H9 (cell line): ENCODE results near the gene P4HA1. TPM values are rescaled to one million over a fixed set of nuclear protein-coding genes. Genes with fewer than 3 reads are reported as not detected.
"Not testable (repeated sequence)": the region's sequence is repeated elsewhere in the genome, so short reads cannot be mapped to it uniquely, and the experiment has no call there.

ENCODE experiments used
- DNase-seq: peaks from one replicate; pipeline ENCODE4 v3.0.0-alpha.2; 2017
- H2AFZ ChIP-seq: one replicate; pipeline ENCODE4 v1.6.1; 2013; ENCODE audit warnings: mild to moderate bottlenecking, low read length, control low read depth, moderate library complexity
- H2AK5ac ChIP-seq: 2 replicates; pipeline ENCODE4 v1.6.1; 2013; ENCODE audit warnings: low read length, control low read depth, mixed read lengths; ENCODE audit not compliant: insufficient read length
- H2BK120ac ChIP-seq: one replicate; pipeline ENCODE4 v1.6.1; 2013; ENCODE audit warnings: low read depth, mild to moderate bottlenecking, low read length, control low read depth, inconsistent platforms; ENCODE audit not compliant: poor library complexity, severe bottlenecking
- H2BK12ac ChIP-seq: 2 replicates; pipeline ENCODE4 v1.6.1; 2013; ENCODE audit warnings: low read length, control low read depth, mixed read lengths, low read depth; ENCODE audit not compliant: insufficient read length
- H2BK15ac ChIP-seq: 2 replicates; pipeline ENCODE4 v1.6.1; 2013; ENCODE audit warnings: low read depth, low read length, control low read depth
- H2BK20ac ChIP-seq: one replicate; pipeline ENCODE4 v1.6.1; 2013; ENCODE audit warnings: low read depth, mild to moderate bottlenecking, low read length, control low read depth, inconsistent platforms; ENCODE audit not compliant: poor library complexity, severe bottlenecking
- H2BK5ac ChIP-seq: 2 replicates; pipeline ENCODE4 v1.6.1; 2013; ENCODE audit warnings: low read length, control low read depth, mixed read lengths; ENCODE audit not compliant: insufficient read length
- H3K14ac ChIP-seq: 2 replicates; pipeline ENCODE4 v1.6.1; 2013; ENCODE audit warnings: low read length, control low read depth; ENCODE audit not compliant: insufficient read depth
- H3K18ac ChIP-seq: 2 replicates; pipeline ENCODE4 v1.6.1; 2013; ENCODE audit warnings: low read depth, mild to moderate bottlenecking, mixed read lengths, low read length, control low read depth; ENCODE audit not compliant: insufficient read length
- H3K23ac ChIP-seq: 2 replicates; pipeline ENCODE4 v1.6.1; 2013; ENCODE audit warnings: low read length, control low read depth, mixed read lengths, low read depth; ENCODE audit not compliant: insufficient read length
- H3K23me2 ChIP-seq: 2 replicates; pipeline ENCODE4 v1.6.1; 2013; ENCODE audit warnings: low read depth, mild to moderate bottlenecking, mixed read lengths, low read length, control low read depth; ENCODE audit not compliant: insufficient read length, poor library complexity, severe bottlenecking
- H3K27ac ChIP-seq: 2 replicates; pipeline ENCODE4 v1.5.1; 2013; ENCODE audit warnings: low read length, control low read depth, mixed read lengths, low read depth; ENCODE audit not compliant: insufficient read length
- H3K27me3 ChIP-seq: 2 replicates; pipeline ENCODE4 v1.6.1; 2013; ENCODE audit warnings: low read length, control low read depth, inconsistent platforms; ENCODE audit not compliant: insufficient read depth
- H3K4ac ChIP-seq: 2 replicates; pipeline ENCODE4 v1.6.1; 2013; ENCODE audit warnings: low read depth, mild to moderate bottlenecking, control low read depth, inconsistent platforms, low read length, moderate library complexity
- H3K4me1 ChIP-seq: 2 replicates; pipeline ENCODE4 v1.6.1; 2013; ENCODE audit warnings: low read length, control low read depth, inconsistent platforms; ENCODE audit not compliant: insufficient read depth
- H3K4me2 ChIP-seq: 2 replicates; pipeline ENCODE4 v1.6.1; 2013; ENCODE audit warnings: low read length, control low read depth, mixed read lengths; ENCODE audit not compliant: insufficient read length, insufficient read depth
- H3K56ac ChIP-seq: 2 replicates; pipeline ENCODE4 v1.6.1; 2013; ENCODE audit warnings: low read depth, mild to moderate bottlenecking, mixed read lengths, low read length, control low read depth; ENCODE audit not compliant: insufficient read length
- H3K79me1 ChIP-seq: 2 replicates; pipeline ENCODE4 v1.6.1; 2013; ENCODE audit warnings: low read depth, mild to moderate bottlenecking, moderate library complexity, low read length, control low read depth, inconsistent platforms; ENCODE audit not compliant: insufficient read depth, poor library complexity, severe bottlenecking
- H3K79me2 ChIP-seq: 2 replicates; pipeline ENCODE4 v1.6.1; 2013; ENCODE audit warnings: low read length, control low read depth, inconsistent platforms; ENCODE audit not compliant: insufficient read depth
- H3K9ac ChIP-seq: 2 replicates; pipeline ENCODE4 v1.6.1; 2013; ENCODE audit warnings: low read length, control low read depth, mixed read lengths; ENCODE audit not compliant: insufficient read length; ENCODE audit errors: extremely low read depth
- H3K9me3 ChIP-seq: one replicate; pipeline ENCODE4 v1.6.1; 2013; ENCODE audit warnings: low read depth, low read length, inconsistent platforms; ENCODE audit not compliant: control insufficient read depth
- H3T11ph ChIP-seq: one replicate; pipeline ENCODE4 v1.6.1; 2013; ENCODE audit warnings: mild to moderate bottlenecking, low read length, control low read depth, inconsistent platforms
- H4K20me1 ChIP-seq: one replicate; pipeline ENCODE4 v1.6.1; 2013; ENCODE audit not compliant: control insufficient read depth, insufficient read length, insufficient read depth
- H4K5ac ChIP-seq: 2 replicates; pipeline ENCODE4 v1.6.1; 2013; ENCODE audit warnings: low read depth, mild to moderate bottlenecking, mixed read lengths, low read length, control low read depth; ENCODE audit not compliant: insufficient read length
- H4K8ac ChIP-seq: replicated peaks from 2 replicates; pipeline ENCODE4 v1.6.1; 2013; ENCODE audit warnings: low read length, control low read depth, mixed read lengths, low read depth; ENCODE audit not compliant: insufficient read length
- H4K91ac ChIP-seq: 2 replicates; pipeline ENCODE4 v1.6.1; 2013; ENCODE audit warnings: low read depth, mild to moderate bottlenecking, moderate library complexity, mixed read lengths, low read length, control low read depth; ENCODE audit not compliant: insufficient read length
- H3K27ac Mint-ChIP-seq, 3 experiments: 2 replicates in 2 of 3; 3 replicates in 1 of 3; pipeline ENCODE4 v1.8.0; 2020 to 2021; ENCODE audit warnings: mixed read lengths in 3 of 3, mild to moderate bottlenecking in 1 of 3, moderate library complexity in 1 of 3
- H3K27me3 Mint-ChIP-seq: 2 replicates; pipeline ENCODE4 v1.8.0; 2021; ENCODE audit warnings: low read depth, mild to moderate bottlenecking, moderate library complexity, mixed read lengths
- H3K36me3 Mint-ChIP-seq, 3 experiments: 2 replicates in 2 of 3; 3 replicates in 1 of 3; pipeline ENCODE4 v1.8.0; 2020 to 2021; ENCODE audit warnings: low read depth in 3 of 3, mixed read lengths in 3 of 3; ENCODE audit not compliant: insufficient read depth in 1 of 3
- H3K4me1 Mint-ChIP-seq, 2 experiments: 2 replicates each; pipeline ENCODE4 v1.8.0; 2020; ENCODE audit warnings: mixed read lengths in 2 of 2
- H3K4me3 Mint-ChIP-seq, 2 experiments: 2 replicates in 1 of 2; 3 replicates in 1 of 2; pipeline ENCODE4 v1.8.0; 2020 to 2021; ENCODE audit warnings: mild to moderate bottlenecking in 2 of 2, mixed read lengths in 2 of 2, moderate library complexity in 1 of 2
- H3K9me3 Mint-ChIP-seq, 2 experiments: 2 replicates in 1 of 2; 3 replicates in 1 of 2; pipeline ENCODE4 v1.8.0; 2020; ENCODE audit warnings: mild to moderate bottlenecking in 2 of 2, mixed read lengths in 2 of 2, moderate library complexity in 1 of 2
- WGBS: extraction: QIAGEN DNeasy Blood & Tissue Kit; methylation state at CpG from one replicate; pipeline ENCODE4 v1.1.7; 2013; ENCODE audit warnings: missing lambda C conversion rate, low lambda C conversion rate, mixed read lengths; ENCODE audit not compliant: insufficient read length; ENCODE audit errors: extremely low coverage; 5-methylcytosine and 5-hydroxymethylcytosine counted together
- total RNA-seq: library from RNA; stranded (reverse); gene quantifications from 2 replicates; pipeline ENCODE4 v1.2.1, GENCODE V29; 2021
- TF ChIP-seq, protein P1 (sequence below): fragments of 200-600 bp; sonication (generic); conservative IDR thresholded peaks from 3 replicates; pipeline ENCODE4 v1.8.0; 2021; ENCODE audit warnings: antibody characterized with exemption, mild to moderate bottlenecking

Gene P4HA1
- total RNA-seq, 1 experiment from 2014 or later: 48.6 TPM

DNA sequence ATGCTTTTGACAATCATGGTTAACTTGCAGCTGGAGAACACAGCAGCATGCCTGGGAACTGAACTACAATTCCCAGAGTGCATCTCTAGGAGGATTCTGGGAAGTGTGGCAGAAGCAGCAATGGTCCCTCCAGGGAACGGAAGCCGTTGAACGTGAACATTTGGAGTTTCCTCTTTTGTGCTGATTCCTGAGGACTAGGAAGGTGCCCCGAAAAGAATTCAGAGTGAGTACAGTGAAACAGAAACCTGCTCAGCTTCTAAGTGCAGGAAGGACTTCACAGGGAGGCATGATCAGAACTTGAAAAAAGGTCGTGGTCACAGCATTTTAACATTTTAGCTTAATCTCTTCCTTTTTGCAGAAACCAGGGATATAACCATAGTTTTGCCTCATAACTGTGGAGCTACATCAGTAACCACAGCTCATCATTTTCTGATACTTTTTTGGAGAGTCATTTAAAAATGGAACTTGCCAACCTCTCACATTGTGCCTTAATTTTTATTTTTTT lies 13.7 kb upstream of the P4HA1 start, which contains the start of gene NUDT13:
Gene NUDT13 (plus strand): TSS at position 111 of the 505 bp plus-strand sequence. CDS start 3,911 bp downstream, outside the sequence.
- TF ChIP-seq, protein P1, sequence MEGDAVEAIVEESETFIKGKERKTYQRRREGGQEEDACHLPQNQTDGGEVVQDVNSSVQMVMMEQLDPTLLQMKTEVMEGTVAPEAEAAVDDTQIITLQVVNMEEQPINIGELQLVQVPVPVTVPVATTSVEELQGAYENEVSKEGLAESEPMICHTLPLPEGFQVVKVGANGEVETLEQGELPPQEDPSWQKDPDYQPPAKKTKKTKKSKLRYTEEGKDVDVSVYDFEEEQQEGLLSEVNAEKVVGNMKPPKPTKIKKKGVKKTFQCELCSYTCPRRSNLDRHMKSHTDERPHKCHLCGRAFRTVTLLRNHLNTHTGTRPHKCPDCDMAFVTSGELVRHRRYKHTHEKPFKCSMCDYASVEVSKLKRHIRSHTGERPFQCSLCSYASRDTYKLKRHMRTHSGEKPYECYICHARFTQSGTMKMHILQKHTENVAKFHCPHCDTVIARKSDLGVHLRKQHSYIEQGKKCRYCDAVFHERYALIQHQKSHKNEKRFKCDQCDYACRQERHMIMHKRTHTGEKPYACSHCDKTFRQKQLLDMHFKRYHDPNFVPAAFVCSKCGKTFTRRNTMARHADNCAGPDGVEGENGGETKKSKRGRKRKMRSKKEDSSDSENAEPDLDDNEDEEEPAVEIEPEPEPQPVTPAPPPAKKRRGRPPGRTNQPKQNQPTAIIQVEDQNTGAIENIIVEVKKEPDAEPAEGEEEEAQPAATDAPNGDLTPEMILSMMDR: no peak
- peaks cover 2 to 11% of the 10 kb centered on the region in 2 experiments for H3K4me1 Mint-ChIP-seq
- H4K5ac ChIP-seq: no peak within 1 kb of the TSS
- H3K27ac Mint-ChIP-seq: peak within 1 kb of the TSS; percentile 96 to 98 (median 98); a peak in 6 of 7 replicates
- H3K9me3 Mint-ChIP-seq: peaks cover 12 to 17% of the 10 kb centered on the region in 2 experiments; a peak in 4 of 5 replicates
- peaks cover 6 to 15% (median 10%) of the 10 kb centered on the region in 3 experiments; a peak in 5 of 7 replicates for H3K36me3 Mint-ChIP-seq
- H4K8ac ChIP-seq: no peak within 1 kb of the TSS
- peak; percentile 81 for DNase-seq
- peak within 1 kb of the TSS; percentile 37; the same call in 1 of the 2 replicates for H3K14ac ChIP-seq
- no peak within 1 kb of the TSS for H2BK15ac ChIP-seq
- no peak within 1 kb of the TSS for H2BK120ac ChIP-seq
- H3K9me3 ChIP-seq: no peaks in the 10 kb centered on the region
- H3K27me3 Mint-ChIP-seq: no peaks in the 10 kb centered on the region
- no peak within 1 kb of the TSS for H3K23ac ChIP-seq
- no peak within 1 kb of the TSS for H2AK5ac ChIP-seq
- no peak within 1 kb of the TSS for H3K4ac ChIP-seq
- H3K9ac ChIP-seq: peak within 1 kb of the TSS; percentile 77
- H3K18ac ChIP-seq: no peak within 1 kb of the TSS
- no peaks in the 10 kb centered on the region for H3K23me2 ChIP-seq
- no peak within 1 kb of the TSS for H2BK12ac ChIP-seq
- H3T11ph ChIP-seq: no peak within 1 kb of the TSS
- peak within 1 kb of the TSS; percentile 87 for H3K4me2 ChIP-seq
- WGBS: no CpG with 5 or more reads among the region's 5 CpGs
- no peaks in the 10 kb centered on the region for H3K4me1 ChIP-seq
- H4K91ac ChIP-seq: no peak within 1 kb of the TSS
- no peak within 1 kb of the TSS for H3K56ac ChIP-seq
- H3K4me3 Mint-ChIP-seq: peak within 1 kb of the TSS; percentile 73 to 87
- no peaks in the 10 kb centered on the region for H4K20me1 ChIP-seq
- peak within 1 kb of the TSS; percentile 92 for H3K27ac ChIP-seq
- H2AFZ ChIP-seq: no peak within 1 kb of the TSS
- no peaks in the 10 kb centered on the region for H3K27me3 ChIP-seq
- no peaks in the 10 kb centered on the region for H3K79me1 ChIP-seq
- no peaks in the 10 kb centered on the region for H3K79me2 ChIP-seq
- H2BK20ac ChIP-seq: no peak within 1 kb of the TSS
- no peak within 1 kb of the TSS for H2BK5ac ChIP-seq

DNA sequence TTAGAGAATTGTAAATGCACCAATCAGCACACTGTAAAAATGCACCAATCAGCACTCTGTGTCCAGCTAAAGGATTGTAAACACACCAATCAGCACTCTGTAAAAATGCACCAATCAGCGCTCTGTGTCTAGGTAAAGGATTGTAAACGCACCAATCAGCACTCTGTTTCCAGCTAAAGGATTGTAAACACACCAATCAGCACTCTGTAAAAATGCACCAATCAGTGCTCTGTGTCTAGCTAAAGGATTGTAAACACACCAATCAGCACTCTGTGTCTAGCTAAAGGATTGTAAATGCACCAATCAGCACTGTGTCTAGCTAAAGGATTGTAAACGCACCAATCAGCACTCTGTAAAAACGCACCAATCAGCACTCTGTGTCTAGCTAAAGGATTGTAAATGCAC lies 12.6 kb upstream of the P4HA1 start:
- not testable (repeated sequence) for H3K4me1 ChIP-seq, H3K4me2 ChIP-seq, H3K27me3 Mint-ChIP-seq, H2AFZ ChIP-seq, H3K18ac ChIP-seq, H2AK5ac ChIP-seq, H3K9me3 ChIP-seq, H2BK12ac ChIP-seq, H3K23me2 ChIP-seq, H3K79me1 ChIP-seq, DNase-seq, H3K14ac ChIP-seq, H2BK20ac ChIP-seq, H3K23ac ChIP-seq, H3K79me2 ChIP-seq, H3K27ac Mint-ChIP-seq, H3K4ac ChIP-seq, H3K4me3 Mint-ChIP-seq, H2BK5ac ChIP-seq, H3K27ac ChIP-seq, H4K20me1 ChIP-seq, H4K91ac ChIP-seq, H3K27me3 ChIP-seq, H2BK120ac ChIP-seq, H3T11ph ChIP-seq, H3K9ac ChIP-seq, H4K5ac ChIP-seq, H4K8ac ChIP-seq, H2BK15ac ChIP-seq, H3K56ac ChIP-seq
- no CpG with 5 or more reads among the region's 4 CpGs for WGBS
- Mint-ChIP-seq H3K4me1 (peaks cover 2 to 11% of the 10 kb centered on the region in 2 experiments), H3K9me3 (peaks cover 12 to 17% of the 10 kb centered on the region in 2 experiments; a peak in 4 of 5 replicates), H3K36me3 (peaks cover 6 to 15% (median 10%) of the 10 kb centered on the region in 3 experiments; a peak in 5 of 7 replicates)
